Skeletal muscle cell (primary cell): ENCODE results near the gene SLC29A2.
"Not testable (repeated sequence)": the region's sequence is repeated elsewhere in the genome, so short reads cannot be mapped to it uniquely, and the experiment has no call there.

Source experiments
- DNase-seq: peaks from one replicate; pipeline ENCODE4 v3.0.0-alpha.2; 2010; ENCODE audit warnings: low read depth
- H3K4me3 ChIP-seq: 2 replicates; pipeline ENCODE4 v1.5.1; 2011; ENCODE audit warnings: low read depth, mild to moderate bottlenecking, control low read depth, low read length, moderate library complexity

Gene SLC29A2

DNA sequence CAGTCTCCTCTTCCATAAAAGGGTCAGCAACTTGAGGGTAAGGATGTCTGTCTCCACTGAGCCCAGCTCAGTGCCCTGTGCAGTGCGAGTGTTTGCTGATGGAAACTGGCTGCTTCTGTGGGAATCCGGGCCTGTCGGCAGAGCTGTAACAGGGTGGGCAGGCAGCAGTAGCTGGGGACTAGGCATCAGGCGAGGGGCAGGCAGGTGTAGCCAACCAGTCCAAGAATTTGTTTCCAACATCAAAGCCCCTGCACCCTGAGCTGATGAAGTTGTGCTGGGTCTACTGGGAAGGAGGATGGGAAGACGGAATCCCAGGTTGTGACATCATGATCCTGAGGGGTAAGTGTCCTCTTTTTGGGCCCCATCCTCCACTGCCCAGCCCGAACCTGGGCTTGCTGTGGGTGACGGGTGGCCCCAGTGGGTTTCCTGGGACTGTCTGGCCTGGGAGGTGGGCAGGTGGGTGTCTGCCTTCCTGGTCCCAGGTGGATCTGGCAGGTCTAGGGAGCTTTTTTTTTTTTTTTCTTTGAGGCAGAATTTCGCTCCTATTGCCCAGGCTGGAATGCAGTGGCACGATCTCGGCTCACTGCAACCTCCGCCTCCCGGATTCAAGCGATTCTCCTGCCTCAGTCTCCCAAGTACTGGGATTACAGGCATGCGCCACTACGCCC is 11.0 kb downstream of the SLC29A2 start:
- no peak overlapping the region for H3K4me3 ChIP-seq
- DNase-seq: no peak

DNA sequence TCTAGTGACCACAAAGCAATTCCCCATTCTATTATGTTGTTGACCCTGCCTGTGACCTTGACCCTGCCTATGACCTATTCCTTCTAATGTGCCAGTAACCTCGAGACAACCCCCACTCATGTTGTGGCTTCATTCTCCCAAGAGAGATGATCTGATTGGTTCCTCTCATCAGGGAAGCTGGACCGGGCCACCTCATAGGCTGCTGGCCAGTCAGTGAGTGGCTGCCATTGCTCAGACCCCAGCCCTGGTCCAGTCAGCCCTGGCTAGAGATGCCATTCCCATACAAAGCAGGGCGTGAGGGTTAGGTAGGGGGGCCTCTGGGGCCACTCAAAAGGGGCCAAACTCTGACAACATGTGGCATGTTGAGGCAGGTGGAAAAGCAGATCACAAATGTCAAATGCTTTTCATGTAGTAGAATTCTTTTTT is 11.9 kb downstream of the SLC29A2 start:
- DNase-seq: no peak
- H3K4me3 ChIP-seq: no peak overlapping the region

DNA sequence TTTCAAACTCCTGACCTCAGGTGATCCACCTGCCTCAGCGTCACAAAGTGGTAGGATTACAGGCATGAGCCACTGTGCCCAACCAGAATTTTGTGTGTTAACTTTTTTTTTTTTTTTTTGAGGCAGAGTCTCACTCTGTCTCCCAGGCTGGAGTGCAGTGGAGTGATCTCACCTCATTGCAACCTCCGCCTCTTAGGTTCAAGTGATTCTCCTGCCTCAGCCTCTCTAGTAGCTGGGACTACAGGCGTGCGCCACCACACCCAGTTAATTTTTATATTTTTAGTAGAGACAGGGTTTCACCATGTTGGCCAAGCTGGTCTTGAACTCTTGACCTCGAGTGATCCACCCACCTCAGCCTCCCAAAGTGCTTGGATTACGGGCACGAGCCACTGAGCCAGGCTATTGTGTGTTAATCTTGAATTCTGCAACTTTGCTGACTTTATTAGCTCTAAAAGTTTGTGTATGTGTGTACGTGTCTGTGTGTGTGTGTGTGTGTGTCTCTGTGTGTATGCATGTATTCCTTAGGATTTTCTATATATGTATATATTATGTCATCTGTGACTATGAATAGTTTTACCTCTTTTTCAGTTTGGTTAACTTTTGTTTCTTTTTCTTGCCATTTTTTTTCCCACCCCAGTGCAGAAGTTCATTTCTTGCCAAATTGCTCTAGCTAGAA is 20.9 kb downstream of the SLC29A2 start:
- not testable (repeated sequence) for H3K4me3 ChIP-seq, DNase-seq

DNA sequence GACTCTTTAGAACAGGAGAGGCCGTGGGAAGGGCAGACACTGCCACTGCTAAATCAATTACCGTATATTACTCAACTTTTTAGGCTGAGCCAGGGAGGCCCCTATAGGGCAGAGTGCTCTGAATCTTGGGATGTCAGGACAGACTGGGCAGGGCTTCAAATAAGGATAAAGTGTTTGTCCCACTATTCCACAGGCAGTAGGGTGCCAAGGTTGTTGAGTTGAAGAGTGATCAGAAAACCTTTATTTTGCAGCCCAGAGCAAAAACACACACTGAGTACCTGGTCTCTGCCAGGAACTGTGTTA is 22.5 kb downstream of the SLC29A2 start:
- no peak for DNase-seq
- no peak overlapping the region for H3K4me3 ChIP-seq

DNA sequence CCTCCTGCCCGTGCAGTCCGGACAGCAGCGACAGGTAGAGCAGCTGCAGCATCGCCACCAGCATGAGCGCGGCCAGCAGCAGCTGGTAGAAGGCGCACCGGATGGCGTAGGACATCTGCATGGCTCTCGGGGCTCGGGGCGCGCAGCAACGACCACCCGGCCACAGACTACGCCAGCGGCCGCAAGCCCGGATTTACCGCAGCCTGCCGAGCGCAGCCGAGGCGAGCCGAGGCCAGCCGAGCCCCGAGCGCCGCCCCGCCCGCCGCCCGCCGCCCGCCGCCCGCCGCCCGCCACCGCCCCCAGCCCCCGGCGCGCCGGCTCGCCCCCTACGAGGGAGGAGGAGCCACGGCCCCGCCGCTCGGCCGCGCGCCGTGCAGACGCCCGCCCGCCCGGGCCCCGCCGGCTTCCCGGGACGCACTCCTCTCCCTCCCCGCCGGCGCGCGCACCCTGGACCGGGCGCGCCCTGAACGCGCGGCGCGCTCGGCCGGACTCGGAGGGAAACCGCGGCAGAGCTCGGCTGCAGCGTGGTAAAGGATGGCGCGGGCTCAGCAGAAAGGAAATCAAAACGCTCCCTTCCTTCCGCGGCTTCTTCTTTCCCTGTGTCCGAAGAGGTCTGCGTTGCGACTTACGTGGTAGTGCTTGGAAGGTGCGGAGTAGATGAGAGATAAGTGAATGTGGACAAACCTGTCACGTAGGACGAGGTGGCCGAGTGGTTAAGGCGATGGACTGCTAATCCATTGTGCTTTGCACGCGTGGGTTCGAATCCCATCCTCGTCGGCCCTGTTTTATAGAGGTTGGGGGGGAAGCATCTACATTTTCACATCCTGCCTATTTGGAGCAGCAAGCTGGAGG is 23.9 kb downstream of the SLC29A2 start, which contains the start of gene B4GAT1:
Gene B4GAT1, minus strand, starts transcription at position 205 of the 852 bp plus-strand sequence. Its CDS starts 84 bp downstream, at position 121.
- peak; percentile 82 for DNase-seq
- H3K4me3 ChIP-seq: peak within 1 kb of the TSS; percentile 85

DNA sequence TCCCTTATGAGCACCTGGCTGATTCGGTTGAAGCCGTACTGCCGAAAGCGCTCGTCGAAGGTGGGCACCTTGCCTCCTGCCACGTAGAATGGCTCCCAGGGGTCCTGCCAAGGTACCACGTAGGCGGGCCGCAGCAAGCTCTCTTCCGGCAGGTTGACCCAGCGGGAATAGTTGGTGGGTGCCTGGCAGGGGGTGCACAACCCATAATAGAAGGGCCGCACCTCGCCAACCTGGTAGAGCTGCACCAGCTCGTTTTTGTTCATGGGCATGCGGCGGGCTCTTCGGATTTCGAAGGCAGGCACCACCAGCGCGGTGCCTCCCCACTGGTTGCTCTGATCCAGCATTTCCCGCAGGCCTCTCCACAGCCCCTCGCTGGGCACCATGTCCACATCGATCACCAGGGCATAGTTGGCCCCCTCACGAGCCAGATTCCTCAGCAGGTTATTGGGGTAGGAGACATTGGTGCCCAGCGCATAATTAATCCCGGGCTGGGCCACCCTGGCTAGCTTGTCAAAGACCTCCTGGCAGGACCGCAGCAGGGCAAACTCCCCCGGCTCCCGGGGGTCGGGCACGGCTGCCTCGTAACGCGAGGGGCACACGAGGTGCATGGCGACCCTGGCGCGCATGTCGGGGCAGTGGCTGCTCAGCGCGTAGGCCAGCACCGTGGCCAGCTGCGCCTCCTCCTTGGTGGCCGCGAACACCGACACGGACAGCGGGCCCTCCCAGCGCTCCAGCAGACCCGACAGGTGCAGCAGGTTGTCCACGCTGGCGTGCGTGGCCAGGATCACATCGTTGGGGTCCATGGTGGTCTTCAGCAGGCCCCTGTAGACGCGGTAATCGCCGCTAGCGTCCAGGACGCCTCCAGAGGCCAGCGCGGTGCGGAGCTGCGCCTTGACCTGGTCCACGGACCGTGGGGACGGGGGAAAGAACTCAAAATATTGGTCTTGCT is 24.8 kb downstream of the SLC29A2 start:
- peak overlapping the region; percentile 85 for H3K4me3 ChIP-seq
- DNase-seq: no peak

DNA sequence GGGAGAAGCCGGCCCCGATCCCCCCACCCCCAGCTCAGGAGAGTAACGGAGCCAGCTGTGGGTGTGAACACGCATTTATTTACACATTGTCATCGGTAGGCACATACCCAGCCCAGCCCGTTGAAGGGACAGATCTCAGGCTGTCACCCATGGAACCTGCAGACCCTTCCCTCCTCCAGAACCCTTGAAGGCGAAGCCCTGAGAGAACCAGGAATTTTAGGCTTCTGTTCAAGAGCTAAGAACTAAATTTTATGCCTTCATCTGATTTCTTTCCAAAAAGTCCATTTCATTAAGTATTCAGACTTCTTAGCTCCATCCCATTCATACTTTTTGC is 26.3 kb downstream of the SLC29A2 start:
- no peak for DNase-seq
- H3K4me3 ChIP-seq: peak overlapping the region; percentile 97

DNA sequence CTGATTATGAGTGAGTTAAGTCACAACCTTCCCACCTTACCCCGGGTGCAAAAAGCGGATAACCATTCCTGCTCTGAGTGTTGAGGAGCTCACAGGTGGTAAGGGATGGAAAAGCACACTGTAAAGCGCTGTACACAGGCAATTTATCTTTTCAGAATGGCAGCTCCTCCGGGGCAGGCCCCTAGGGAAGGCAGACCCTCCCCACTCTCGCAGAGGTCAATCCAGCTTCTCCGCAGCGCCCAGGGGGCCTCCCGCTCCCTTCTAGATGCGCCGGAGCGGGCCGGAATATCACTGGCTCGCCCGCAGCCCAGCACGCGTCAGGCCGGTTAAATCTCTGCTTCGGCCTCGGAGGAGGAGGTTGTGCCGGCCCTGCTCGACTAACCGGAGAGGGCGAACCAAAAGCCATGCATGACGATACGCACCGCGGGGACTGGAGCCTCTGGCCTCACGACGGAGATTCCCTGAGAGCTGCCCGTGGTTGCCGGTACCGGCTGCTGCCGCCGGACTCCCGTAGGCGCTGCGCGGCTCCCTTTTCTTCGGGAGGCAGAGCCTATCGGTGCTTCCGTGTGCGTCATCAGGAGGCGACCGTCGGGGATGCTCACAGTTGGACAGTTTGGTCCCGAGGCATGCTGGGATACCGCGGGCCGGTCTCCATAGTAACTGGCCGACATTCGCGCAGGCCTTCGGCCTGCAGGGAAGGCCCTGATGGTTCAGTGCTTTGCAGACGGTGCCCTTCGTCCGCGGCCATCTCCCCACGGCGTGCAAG is 26.8 kb downstream of the SLC29A2 start, which contains the start of gene BRMS1:
Gene BRMS1, minus strand, starts transcription at position 555 of the 766 bp plus-strand sequence. CDS start 2,870 bp downstream, outside the sequence.
- H3K4me3 ChIP-seq: peak within 1 kb of the TSS; percentile 97
- peak; percentile 86 for DNase-seq

DNA sequence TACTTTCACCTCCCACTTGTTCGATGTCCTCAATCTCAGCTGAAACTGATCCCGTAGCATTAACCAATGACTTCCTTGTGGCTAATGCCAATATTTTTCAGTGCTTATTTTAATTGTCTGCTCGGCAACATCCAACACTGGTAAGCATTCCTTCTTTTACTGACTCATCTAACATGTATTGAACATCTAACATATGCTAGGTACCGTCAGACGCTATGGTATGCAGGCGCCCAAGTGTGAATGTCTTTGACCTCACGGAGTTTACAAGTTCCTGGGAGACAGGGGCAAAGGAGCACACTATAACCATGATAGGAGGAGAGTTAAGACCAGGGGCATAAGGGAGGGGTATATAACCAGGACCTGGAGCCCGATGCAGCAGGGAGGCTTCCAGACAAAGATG is 28.4 kb downstream of the SLC29A2 start:
- no peak for DNase-seq
- no peak overlapping the region for H3K4me3 ChIP-seq

DNA sequence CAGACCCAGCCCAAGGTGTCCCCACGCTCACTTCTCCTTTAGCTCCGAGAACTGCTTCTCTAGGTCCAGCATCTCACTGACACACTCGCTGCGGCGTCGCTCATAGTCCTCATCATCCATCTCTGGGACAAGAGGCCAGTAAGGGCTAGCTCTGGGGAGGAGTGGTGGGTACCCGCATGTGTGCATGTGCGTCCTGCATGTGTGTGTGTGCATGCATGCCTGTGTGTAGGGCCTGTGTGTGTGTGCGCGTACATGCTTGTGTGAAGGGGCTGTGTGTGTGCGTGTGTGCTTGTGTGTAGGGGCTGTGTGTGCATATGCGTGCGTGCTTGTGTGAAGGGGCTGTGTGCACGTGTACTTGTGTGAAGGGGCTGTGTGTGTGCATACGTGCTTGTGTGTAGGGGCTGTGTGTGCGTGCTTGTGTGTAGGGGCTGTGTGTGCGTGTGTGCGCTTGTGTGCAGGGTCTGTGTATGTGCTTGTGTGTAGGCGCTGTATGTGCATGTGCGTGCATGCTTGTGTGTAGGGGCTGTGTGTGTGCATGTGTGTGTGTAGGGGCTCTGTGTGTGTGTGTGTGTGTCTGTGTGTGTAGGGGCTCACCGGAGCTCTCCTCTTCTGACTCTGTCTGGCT is 29.9 kb downstream of the SLC29A2 start:
- DNase-seq: no peak
- H3K4me3 ChIP-seq: no peak overlapping the region

DNA sequence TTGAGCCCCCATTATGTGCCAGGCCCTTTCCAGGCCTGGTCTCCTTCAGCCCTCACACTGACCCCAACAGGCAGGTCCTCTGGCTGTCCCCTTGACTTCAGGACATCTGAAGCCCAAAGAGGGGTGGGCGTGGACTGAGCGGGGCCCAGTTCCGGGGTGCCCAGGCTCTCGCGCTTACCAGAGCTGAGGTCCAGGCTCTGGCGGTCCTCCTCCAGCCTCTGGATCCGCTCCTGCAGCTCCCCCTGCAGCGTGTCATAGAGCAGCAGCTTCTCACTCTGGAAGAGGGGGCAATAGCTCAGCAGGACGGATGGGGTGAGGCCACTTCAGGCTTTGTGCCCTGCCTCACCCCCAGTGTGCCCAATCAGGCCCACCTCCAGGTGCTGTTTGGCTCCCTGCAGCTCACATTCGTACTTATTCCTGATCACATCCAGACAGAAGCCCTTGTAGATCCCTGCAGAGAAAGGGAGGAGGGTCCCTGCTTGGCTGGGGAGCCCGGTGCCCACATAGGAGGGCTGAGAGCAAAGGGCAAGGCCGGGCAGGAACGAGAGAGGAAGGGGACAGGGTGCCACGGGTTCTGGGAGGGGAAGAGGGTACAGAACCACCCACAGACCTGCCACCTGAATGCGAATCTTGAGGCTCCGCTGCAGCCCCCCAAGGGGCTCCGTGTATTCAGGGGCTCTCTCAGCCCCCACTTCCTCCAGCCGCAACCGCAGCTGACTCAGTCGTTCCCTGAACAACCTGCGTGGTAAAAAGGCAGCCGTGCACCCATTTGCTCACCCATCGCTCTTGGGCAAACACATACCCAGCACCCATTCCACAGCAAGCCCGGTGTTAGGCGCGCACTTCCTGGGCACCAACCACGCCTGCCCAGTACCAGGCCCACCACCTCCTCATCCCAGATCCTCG is 30.7 kb downstream of the SLC29A2 start:
- no peak overlapping the region for H3K4me3 ChIP-seq
- no peak for DNase-seq

DNA sequence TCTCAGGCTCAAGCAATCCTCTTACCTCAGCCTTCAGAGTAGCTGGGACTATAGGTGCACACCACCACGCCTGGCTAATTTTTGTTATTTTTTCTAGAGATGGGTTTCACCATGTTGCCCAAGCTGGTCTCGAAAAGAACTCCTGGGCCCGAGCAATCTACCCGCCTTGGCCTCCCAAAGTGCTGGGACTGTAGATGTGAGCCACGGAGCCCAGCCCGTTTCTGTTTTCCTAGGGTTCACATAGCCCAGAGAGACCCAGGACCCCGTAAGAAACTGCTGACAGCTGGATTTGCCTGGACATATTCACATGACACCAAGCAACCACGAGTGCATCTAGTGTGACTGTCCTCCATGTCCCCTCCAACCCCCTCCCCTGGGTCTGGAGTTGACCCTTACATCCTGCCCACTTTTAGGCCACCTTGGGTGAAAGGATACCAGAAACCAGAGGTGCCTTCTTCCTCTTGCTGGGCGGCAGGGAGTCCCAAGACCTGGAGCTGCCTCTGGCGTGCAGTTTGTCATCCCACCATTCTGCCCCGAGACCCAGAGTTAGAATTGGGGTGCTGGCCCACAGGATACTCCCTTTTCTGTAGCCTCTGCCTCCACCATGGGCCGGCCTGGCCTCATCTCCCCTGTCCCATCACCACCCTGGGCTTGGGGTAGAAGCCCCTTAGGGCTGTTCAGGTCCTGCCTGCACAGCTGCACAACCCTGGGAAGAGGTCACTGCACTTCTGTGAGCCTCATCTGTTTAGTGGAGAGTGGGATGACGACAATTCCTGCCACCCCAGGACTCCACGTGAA is 31.7 kb downstream of the SLC29A2 start:
- H3K4me3 ChIP-seq: no peak overlapping the region
- DNase-seq: no peak

DNA sequence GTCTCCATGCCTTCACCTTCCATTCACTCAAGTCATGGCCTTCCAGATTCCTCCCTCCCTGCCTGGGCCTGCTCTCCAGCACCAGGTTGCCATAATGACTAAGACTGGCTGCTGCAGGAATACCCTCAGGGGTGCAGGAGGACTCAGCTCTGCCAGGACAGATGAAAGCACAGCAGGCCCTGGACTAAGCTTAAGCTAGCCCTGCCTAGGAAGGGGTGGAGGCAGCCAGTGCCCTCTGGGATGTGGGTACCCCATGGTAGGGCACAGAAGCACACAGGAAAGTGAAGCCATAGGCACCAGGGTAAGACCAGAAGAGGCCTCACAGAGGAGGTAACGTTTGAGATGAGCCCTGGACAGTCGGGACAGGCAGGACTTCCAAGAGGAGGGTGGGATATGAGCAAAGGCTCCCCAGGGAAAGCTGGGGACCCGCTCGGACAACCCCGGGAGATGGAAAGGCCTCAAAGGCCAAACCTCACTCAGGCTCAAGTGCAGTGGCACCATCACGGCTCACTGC is 32.3 kb downstream of the SLC29A2 start:
- no peak overlapping the region for H3K4me3 ChIP-seq
- no peak for DNase-seq

DNA sequence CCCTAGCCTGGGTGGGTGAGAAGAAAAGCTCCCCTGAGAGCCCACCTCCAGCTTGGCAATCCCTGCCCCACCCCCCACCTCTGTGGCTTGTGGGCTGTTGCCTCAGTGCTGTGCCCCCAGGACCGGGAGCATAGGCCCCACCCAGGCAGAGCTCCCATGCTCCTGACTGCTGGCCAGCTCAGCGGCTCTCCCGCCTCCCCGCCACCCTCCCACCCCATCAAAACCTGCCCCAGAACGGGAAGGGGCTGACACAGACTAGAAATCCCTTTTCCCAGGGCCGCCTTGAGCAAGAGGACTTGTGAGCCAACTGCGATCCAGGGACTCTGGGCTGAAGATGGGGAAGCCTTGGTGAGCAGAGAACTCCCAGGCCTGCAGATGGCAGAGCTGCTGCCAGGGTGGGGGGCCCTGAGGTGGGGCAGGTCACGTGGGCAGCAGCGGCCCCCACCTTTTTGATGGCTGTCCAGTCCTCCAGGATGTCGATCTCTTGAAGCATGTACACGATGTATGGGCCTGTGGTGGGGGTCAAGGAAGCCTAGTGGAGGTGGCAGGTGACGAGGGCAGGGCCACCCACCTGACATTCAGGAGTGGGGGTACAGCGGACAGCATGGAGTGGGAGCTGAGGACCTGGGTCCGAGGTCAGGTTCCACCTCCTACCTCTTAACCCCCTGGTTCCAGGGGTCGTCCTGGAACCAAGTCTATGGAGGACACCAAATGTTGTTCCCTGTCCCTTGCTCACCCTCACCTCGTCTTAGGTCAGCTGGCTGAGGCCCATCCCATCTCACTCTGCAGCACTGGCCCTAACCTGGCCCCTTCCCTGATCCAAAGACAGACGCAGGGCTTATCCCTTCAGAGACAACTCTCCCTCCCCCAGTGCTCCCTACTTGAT is 33.0 kb downstream of the SLC29A2 start:
- no peak for DNase-seq
- H3K4me3 ChIP-seq: no peak overlapping the region

DNA sequence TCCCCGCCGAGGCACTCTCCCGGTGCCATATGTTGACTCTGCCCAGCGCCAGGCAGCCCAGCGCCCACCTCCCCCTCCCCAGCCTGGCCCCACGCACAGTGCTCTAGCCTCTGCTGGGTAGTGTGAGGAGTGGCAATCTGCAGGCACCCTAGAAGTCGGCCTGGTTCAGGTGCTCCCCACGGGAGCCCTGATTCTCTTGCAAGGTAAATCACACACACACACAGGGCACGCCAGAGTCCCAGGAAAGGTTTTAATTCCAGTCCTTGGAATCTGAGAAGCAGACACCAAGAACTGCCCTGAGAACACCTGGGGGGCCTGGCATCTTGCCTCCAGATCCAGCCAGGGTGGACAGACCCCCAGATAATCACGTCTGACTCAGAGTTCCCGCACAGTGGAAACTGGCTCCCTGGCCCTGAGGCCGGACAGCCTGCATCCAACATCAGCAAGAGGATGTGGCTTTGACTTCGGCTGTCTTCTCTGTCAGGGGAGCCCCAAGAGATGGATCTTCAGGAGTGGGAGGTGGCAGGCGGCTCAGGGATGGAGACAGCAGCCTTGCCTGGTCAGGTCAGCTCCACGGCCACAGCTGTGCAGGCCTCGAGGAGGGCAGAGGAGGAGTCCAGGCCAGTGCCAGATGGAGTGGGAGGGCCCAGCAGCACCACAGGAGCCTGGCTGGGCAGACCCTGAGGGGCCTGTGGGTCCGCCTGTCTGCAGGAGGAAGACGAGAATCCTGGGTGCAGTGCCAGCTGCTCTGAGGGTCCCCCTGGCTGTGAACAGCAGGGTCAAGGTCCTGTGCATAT is 34.3 kb downstream of the SLC29A2 start:
- H3K4me3 ChIP-seq: no peak overlapping the region

More for the DNA sequence above, 34.3 kb downstream of the SLC29A2 start:
- no peak for DNase-seq
